8988T (cell line): Measurements from ENCODE around the gene FBXO17.
"Not testable (repeated sequence)": the region's sequence is repeated elsewhere in the genome, so short reads cannot be mapped to it uniquely, and the experiment has no call there.

Source experiments
- DNase-seq: peaks from one replicate; pipeline ENCODE4 v3.0.0; 2011

The FBXO17 gene

GRCh38 chr19:38978326-38978689, 2.8 kb upstream of the FBXO17 start:
- no peak for DNase-seq

GRCh38 chr19:38977445-38978325, 2.1 kb upstream of the FBXO17 start:
- DNase-seq, result no peak

- no peak for DNase-seq
Measured at GRCh38 chr19:38975861-38976271, 324 bp upstream of the FBXO17 start.

DNA sequence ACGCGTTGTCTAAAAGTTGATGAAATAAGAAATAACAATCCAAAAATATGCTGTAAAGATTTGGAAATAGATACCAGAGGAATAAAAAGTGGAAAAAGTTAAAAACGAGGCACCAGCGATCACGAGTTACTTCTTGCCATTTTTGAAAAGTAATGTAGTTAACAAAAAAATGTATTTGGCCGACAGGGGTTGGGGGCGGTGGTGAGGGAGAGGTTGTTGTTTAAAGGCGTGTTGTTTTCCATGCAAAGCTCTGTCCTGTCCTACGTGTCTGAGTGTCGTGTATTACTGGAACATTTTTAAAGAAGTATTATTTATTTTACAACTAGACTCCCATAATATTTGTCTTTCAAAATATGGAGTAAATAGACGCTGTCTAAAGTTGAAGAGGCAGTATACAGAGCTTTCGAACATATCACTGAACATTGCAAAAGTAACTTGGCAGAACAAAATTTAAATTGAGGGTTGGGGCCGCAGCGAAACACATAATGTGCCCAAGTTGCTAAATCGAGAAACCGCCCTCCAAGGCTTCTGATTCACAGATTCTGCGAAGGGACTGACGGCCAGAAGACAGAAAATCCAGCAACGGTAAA, 823 bp downstream of the FBXO17 start:
- no peak for DNase-seq

- DNase-seq, result no peak
Measured at GRCh38 chr19:38971672-38972071, 3.9 kb downstream of the FBXO17 start.

DNA sequence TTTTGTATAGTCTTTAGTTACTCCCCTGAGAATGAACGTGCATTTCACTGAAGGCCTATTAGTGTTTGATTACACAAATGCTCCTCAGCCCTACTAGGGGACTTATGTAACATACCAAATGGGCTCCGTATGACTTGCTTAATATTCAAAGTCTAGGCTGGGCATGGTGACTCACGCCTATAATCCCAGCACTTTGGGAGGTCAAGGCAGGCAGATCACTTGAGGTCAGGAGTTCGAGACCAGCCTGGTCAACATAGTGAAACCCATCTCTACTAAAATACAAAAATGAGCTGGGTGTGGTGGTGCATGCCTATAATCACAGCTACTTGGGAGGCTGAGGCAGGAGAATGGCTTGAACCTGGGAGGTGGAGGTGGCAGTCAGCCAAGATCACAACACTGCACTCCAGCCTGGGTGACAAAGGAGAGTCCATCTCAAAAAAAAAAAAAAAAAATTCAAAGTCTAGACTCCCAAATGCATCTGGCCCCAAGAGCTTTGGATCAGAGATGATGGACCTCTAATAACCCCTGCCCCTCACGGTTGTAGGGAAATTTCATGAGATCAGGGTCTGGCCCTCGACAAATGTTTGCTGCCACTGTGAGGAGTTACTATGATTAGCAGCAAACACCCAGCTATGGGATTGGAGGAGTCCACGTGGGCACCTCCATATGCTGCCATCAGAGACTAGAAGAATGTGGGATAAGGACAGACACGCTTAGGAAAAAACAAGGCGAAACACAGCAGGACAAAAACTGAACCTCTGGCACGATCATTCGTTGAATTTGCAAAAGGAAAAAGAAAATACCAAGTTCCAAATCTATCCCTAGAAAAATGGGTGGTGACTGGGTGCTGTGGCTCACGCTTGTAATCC, 4.6 kb downstream of the FBXO17 start:
- no peak for DNase-seq

- not testable (repeated sequence) for DNase-seq
Measured at GRCh38 chr19:38966149-38966548, 9.4 kb downstream of the FBXO17 start.

- no peak for DNase-seq
Measured at GRCh38 chr19:38964738-38965137, 10.8 kb downstream of the FBXO17 start.

- DNase-seq, result no peak
Measured at GRCh38 chr19:38959618-38960017, 15.9 kb downstream of the FBXO17 start.

DNA sequence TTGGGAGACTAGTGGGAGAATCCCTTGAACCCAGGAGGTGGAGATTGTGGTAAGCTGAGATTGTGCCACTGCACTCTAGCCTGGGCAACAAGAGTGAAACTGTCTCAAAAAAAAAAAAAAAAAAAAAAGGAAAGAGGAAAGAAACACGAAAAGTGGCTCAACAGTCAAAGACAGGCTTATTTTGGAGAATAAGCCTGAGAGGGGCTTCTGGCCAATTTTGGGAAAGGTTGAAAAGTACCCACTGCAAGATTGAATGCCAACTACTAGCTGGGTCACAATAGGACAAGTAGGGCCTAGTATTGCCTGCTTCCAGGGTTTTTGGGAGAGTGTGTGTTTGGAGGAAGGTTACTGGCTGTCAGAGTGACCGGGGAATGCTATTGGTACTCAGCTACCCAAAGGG, 17.2 kb downstream of the FBXO17 start:
- DNase-seq, result no peak

DNA sequence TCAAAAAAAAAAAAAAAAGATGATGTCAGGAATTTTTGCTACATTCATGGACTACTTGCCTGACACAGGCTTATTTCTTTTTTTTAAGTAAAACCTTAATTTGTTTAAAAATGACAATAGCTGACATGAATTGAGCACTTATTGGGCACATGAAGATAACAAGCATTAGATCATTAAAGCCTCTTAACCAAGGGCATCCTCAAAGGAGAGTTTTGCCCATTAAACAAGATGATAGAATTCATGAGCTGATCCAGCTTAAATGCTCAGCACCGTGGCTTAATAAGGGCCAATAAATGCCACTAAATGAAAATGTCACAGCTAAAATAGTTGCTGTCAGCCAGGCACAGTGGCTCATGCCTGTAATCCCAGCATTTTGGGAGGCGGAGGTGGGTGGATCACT, 19.3 kb downstream of the FBXO17 start:
- no peak for DNase-seq

GRCh38 chr19:38953677-38954076, 21.9 kb downstream of the FBXO17 start:
- DNase-seq, result no peak

DNA sequence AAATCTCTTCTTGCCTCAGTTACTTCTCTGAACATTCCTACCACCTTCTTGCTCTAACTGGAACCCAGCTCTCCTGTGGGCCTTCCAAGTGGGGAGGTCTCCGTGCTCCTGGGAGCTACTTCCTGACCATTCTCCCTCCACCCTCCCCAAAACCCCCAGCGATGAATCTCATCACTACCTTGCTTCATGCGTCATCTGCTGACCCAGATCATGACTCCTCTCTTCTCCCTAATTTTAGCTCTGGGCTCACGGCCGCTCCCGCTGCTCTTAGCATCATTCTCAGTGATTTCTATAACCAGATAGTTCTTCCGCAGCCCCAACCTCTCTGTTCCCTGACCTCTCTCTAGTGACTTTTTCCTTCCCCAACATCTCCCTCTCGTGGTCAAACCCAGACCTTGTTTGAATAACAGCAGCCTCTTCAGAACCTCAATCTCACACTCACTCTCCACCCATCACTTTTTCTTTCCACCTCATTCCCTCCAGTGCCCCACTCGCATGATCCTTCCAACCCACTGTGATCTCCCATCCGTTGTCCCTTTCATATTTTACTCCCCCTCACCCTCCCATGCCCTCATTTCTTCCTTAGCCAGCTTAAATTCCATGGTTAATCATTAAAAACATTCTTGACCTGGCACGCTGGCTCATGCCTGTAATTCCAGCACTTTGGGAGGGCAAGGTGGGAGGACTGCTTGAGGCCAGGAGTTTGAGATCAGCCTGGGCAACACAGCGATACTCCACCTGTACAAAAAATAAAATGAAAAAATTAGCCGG, 23.0 kb downstream of the FBXO17 start:
- DNase-seq, result no peak

- DNase-seq, result no peak
Measured at GRCh38 chr19:38951187-38951586, 24.4 kb downstream of the FBXO17 start.

DNA sequence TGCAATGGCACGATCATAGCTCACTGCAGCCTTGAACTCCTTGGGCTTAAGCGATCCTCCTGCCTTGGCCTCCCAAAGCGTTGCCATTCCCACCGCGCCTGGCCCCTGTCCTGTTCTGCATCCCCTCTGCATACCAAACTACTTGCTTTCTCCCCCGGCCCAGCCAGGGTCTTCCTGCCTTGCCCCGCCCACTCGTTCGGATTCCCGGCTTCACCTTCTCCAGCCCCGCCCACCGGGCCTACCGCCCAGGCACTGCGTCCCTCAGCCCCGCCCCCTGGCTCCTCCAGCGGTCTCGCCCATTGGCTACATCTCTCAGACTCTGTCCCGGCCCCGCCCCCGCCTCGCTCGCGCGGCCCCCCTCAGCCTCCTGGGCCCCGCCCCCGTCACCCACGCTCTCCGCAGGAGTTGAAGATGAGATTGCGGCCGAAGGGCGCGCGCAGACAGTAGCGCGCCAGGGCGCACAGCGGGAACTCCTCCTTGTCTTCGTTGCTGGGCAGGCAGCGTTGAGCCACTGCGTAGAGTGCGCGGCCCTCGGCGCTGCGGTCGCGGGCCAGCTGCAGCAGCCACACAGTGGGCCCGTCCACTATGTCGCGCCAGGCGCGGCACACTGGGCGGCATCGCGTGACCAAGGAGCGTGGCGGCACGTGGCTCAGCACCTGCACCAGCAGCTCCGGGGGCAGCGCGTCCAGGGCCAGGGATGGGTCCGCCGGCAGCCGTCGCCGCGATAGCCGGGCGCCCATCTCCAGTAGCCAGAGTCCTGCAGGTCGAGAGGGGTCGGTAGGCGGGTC, 25.8 kb downstream of the FBXO17 start:
- no peak for DNase-seq

DNA sequence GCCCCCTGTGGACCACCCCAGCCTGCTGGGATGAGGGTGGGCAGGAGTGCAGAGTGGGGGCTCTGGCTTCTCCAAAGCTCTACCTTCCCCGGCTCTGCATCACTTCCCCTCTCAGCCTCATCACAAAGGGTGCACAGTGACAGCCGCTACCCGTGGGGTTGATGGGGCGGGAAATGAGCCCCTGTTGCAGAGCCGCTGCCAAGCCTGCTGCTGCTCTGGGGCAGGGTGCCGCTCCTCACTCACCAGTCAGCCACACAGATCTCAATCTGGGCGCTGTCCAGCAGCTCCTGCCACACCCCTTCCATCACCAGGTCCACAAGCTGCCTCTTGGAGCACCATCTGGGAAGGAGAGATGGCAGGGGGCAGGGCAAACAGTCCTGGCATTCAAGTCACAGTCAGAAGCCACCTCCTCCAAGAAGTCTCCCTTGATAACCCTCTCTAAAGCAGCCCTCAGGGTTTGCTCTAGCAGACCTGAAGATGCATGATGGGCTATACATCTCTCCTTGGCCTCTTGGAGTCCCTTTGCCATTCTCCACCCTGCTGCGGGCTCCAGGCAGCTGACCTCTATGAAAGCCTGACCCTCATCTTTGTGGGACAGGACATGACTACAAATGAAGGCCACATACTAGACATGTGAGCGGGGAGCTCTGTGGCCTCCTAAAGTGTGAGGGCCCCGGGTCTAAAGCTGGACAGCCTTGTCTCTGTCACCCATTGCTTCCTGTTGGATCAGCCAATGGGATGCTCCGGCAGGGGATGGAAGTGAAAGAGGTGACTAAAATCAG, 29.1 kb downstream of the FBXO17 start:
- no peak for DNase-seq

GRCh38 chr19:38945562-38946228, 29.8 kb downstream of the FBXO17 start:
- DNase-seq, result no peak

- peak; percentile 77 for DNase-seq
Measured at GRCh38 chr19:38944981-38945506, 30.5 kb downstream of the FBXO17 start.

DNA sequence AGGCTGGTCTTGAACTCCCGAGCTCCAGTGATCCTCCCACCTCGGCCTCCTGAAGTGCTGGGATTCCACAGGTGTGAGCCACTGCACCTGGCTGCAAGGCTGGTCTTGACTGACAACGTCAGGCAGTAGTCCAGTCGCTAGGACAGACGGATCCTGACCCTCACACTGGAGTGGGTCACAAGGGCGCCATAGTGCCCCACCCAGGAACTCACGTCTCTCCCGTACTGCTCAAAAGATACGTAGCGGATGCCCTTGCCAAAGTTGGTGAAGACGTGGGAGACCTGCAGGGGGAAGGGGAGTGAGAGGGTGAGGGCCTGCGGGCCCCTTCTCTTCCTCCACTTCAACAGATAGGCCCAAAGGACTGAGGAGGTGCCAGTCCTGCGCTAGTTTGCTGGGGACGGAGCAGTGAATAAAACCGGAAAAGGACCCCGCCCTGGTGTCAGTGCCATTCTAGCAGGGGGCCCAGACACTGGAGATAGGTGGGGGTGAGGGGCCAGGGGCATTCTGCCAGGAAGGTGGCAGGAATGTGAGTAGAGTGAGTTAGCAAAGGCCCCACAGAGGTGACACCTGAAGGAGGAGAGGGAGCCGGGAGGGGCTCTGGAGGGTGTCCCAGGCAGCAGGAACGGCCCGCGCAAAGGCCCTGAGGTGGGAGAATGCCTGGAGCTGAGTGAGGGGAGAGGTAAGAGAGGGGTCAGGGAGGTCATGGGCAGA, 32.9 kb downstream of the FBXO17 start:
- no peak for DNase-seq

DNA sequence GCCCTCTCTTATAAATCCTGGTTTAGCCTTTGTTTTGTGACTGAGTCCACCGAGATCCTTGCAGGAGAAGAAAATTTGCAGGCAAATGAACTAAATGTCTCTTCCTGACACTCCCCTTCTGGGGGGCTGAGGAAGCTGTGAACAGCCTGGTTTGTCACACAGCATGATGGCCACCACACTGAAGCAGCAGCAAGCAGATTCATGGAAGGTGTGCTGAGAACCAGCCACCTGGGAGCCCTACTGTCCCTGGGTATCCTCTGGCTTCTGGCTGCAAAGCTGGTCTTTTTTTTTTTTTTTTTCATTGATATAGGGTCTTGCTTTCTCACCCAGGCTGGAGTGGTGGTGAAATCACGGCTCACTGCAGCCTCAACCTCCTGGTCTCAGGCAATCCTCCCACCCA, 33.6 kb downstream of the FBXO17 start:
- no peak for DNase-seq
